HAP-1 (cell line): ENCODE results near the gene SLC2A14.
A peak's percentile ranks its signal among the peaks of the same experiment; 100 is the strongest.
"Not testable (repeated sequence)": the region's sequence is repeated elsewhere in the genome, so short reads cannot be mapped to it uniquely, and the experiment has no call there.

Source experiments
- DNase-seq, 2 experiments: peaks; one replicate each; pipeline ENCODE4 v3.0.0-alpha.2; 2016 to 2020; ENCODE audit warnings: low spot score in 2 of 2
- H3K27me3 ChIP-seq: fragments of 250-450 bp; sonication (Bioruptor Pico); 2 replicates; pipeline ENCODE4 v1.5.1; 2020; ENCODE audit warnings: low read depth, mild to moderate bottlenecking, moderate library complexity
- H3K36me3 ChIP-seq: fragments of 250-450 bp; sonication (Bioruptor Pico); replicated peaks from 2 replicates; pipeline ENCODE4 v1.5.1; 2020; ENCODE audit warnings: mild to moderate bottlenecking
- H3K4me1 ChIP-seq: fragments of 250-450 bp; sonication (Bioruptor Pico); 2 replicates; pipeline ENCODE4 v1.5.1; 2020; ENCODE audit warnings: mild to moderate bottlenecking
- H3K4me3 ChIP-seq: fragments of 250-450 bp; sonication (Bioruptor Pico); 2 replicates; pipeline ENCODE4 v1.5.1; 2020; ENCODE audit warnings: mild to moderate bottlenecking, moderate library complexity
- H3K9me3 ChIP-seq: fragments of 250-450 bp; sonication (Bioruptor Pico); 2 replicates; pipeline ENCODE4 v1.5.1; 2020; ENCODE audit warnings: mild to moderate bottlenecking, moderate library complexity
- in situ Hi-C: fragments of 300-500 bp; cut with MboI; formaldehyde crosslinking; loops from 3 replicates; pipeline ENCODE4 v1.14.3; 2020; ENCODE audit warnings: low sequenced_read_pairs, inconsistent platforms, mixed read lengths

SLC2A14 gene

GRCh38 chr12:7896726-7897125 lies 24.0 kb upstream of the SLC2A14 start:
- H3K27me3 ChIP-seq, result peaks cover 14% of the 10 kb centered on the region; the same call in 1 of the 2 replicates
- DNase-seq, H3K4me1 ChIP-seq, H3K4me3 ChIP-seq, H3K36me3 ChIP-seq, H3K9me3 ChIP-seq, in situ Hi-C loops: not testable (repeated sequence)

DNA sequence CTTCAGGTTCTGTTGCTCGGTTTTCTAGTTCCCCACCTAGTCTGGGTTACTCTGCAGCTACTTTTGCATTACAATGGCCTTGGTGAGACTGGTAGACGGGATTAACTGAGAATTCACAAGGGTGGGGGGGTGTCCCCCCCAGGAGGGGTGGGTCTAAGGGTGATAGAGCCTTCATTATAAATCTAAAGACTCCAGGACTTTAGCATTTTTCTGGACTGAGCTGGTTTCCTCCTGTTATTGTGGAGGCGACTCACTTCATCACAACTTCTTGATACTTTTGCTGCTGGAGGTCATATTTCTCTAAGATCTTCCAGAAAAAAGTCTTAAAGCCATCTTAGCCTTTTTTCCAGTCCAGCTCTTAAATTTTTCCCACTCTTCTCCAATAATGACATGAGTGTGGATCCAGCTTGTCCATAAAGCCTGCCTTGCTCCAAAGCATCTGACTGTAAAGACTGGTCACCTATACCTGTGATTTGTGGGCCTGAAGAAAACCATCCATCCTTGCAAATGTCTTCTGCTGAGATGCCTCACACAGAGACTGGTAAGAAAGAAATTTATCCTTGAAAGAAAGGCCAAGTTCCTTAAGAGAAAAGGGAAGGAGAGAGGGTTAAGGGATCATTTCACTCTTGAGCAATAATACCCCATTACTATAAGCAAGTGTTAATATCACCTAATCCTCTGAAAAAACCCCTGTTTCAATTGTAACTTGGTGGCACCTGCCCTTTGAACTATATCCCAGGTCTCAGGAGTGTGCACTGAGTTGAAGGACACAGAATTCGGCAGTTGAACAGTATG lies 19.7 kb upstream of the SLC2A14 start:
- Histone ChIP-seq H3K27me3 (no peaks in the 10 kb centered on the region; the same call in 1 of the 2 replicates), H3K9me3 (no peaks in the 10 kb centered on the region), H3K4me1 (peaks cover 9% of the 10 kb centered on the region), H3K4me3 (no peak overlapping the region), H3K36me3 (no peaks in the 10 kb centered on the region)
- in situ Hi-C loops, result no loop called here
- peak in 1 of 2 experiments; percentile 36 for DNase-seq

DNA sequence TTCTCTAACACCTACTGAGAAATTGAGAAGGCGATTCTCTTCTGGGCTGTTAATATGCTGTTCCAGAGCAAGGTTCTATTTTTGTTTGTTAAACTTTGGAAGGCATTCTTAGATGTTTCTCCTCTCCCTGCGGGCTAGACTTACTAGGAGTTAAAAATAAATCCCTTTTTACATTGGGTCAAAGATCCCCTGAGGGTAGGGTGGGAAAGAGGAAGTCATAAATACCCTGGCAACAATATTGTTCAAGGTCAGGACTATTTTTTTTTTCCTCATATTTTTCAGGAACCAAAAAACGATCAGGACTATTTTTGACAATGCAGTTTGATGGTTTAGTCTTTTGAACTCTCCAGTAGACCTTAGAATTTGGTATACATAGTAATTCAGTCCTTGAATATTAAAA lies 12.0 kb upstream of the SLC2A14 start:
- no peak overlapping the region for H3K4me3 ChIP-seq
- DNase-seq, result no peak
- in situ Hi-C loops, result no loop called here

GRCh38 chr12:7881736-7882120 lies 9.0 kb upstream of the SLC2A14 start:
- H3K27me3 ChIP-seq, H3K9me3 ChIP-seq, in situ Hi-C loops, H3K4me3 ChIP-seq, DNase-seq, H3K4me1 ChIP-seq, H3K36me3 ChIP-seq: not testable (repeated sequence)

More for the DNA sequence above, 12.0 kb upstream of the SLC2A14 start:
- H3K27me3 ChIP-seq, result no peaks in the 10 kb centered on the region; the same call in 1 of the 2 replicates
- no peaks in the 10 kb centered on the region for H3K36me3 ChIP-seq
- H3K4me1 ChIP-seq, result no peaks in the 10 kb centered on the region
- H3K9me3 ChIP-seq, result no peaks in the 10 kb centered on the region

- H3K27me3 ChIP-seq, in situ Hi-C loops, DNase-seq, H3K36me3 ChIP-seq, H3K9me3 ChIP-seq, H3K4me1 ChIP-seq, H3K4me3 ChIP-seq: not testable (repeated sequence)
These were observed 8.4 kb upstream of the SLC2A14 start for GRCh38 chr12:7880952-7881735.

GRCh38 chr12:7879246-7879645 lies 6.5 kb upstream of the SLC2A14 start:
- no peak for DNase-seq
- H3K27me3 ChIP-seq, result no peaks in the 10 kb centered on the region
- in situ Hi-C loops, result no loop called here
- H3K36me3 ChIP-seq, result no peaks in the 10 kb centered on the region
- H3K4me3 ChIP-seq, result no peak overlapping the region
- no peaks in the 10 kb centered on the region for H3K4me1 ChIP-seq
- no peaks in the 10 kb centered on the region for H3K9me3 ChIP-seq

- in situ Hi-C loops, result no loop called here
These were observed 4.7 kb upstream of the SLC2A14 start for GRCh38 chr12:7877420-7877819.

DNA sequence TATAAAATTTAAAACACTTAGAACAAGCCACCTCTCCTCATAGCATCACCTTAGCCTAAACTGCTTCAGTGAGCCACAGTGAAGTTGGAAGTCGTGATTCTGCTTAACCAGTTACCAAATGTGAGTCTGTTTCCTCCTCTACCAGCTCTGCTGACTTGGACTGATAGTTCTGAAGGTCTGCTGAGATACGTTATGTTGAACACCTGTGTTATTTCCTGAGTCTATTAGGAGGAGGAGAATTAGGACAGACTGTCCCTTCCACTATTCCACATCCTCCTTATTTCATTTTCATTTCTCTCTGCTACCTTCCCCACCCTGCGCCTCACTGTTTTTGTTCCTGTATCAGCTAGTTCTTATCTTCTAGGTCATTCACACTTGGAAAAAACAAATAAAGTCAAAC lies 2.4 kb downstream of the SLC2A14 start:
- DNase-seq, result no peak
- Histone ChIP-seq H3K4me3 (no peak overlapping the region), H3K27me3 (peaks cover 9% of the 10 kb centered on the region; the same call in 1 of the 2 replicates), H3K4me1 (no peaks in the 10 kb centered on the region), H3K36me3 (no peaks in the 10 kb centered on the region), H3K9me3 (no peaks in the 10 kb centered on the region)
- in situ Hi-C loops, result no loop called here

More at GRCh38 chr12:7877420-7877819, 4.7 kb upstream of the SLC2A14 start:
- no peaks in the 10 kb centered on the region for H3K27me3 ChIP-seq
- DNase-seq, result no peak
- H3K9me3 ChIP-seq, result no peaks in the 10 kb centered on the region
- H3K4me3 ChIP-seq, result no peak overlapping the region
- no peaks in the 10 kb centered on the region for H3K4me1 ChIP-seq
- H3K36me3 ChIP-seq, result no peaks in the 10 kb centered on the region

GRCh38 chr12:7869137-7869536 lies 3.6 kb downstream of the SLC2A14 start:
- no peaks in the 10 kb centered on the region for H3K36me3 ChIP-seq
- H3K27me3 ChIP-seq, result peaks cover 9% of the 10 kb centered on the region; the same call in 1 of the 2 replicates
- no peak for DNase-seq
- H3K9me3 ChIP-seq, result no peaks in the 10 kb centered on the region
- in situ Hi-C loops, result no loop called here
- H3K4me3 ChIP-seq, result no peak overlapping the region
- H3K4me1 ChIP-seq, result no peaks in the 10 kb centered on the region; the same call in 1 of the 2 replicates

- H3K4me3 ChIP-seq, result no peak overlapping the region
- H3K9me3 ChIP-seq, result no peaks in the 10 kb centered on the region
- peaks cover 9% of the 10 kb centered on the region; the same call in 1 of the 2 replicates for H3K27me3 ChIP-seq
- no peak for DNase-seq
- H3K36me3 ChIP-seq, result no peaks in the 10 kb centered on the region
- in situ Hi-C loops, result no loop called here
- H3K4me1 ChIP-seq, result no peaks in the 10 kb centered on the region; the same call in 1 of the 2 replicates
These were observed 4.3 kb downstream of the SLC2A14 start for GRCh38 chr12:7868391-7868790.

DNA sequence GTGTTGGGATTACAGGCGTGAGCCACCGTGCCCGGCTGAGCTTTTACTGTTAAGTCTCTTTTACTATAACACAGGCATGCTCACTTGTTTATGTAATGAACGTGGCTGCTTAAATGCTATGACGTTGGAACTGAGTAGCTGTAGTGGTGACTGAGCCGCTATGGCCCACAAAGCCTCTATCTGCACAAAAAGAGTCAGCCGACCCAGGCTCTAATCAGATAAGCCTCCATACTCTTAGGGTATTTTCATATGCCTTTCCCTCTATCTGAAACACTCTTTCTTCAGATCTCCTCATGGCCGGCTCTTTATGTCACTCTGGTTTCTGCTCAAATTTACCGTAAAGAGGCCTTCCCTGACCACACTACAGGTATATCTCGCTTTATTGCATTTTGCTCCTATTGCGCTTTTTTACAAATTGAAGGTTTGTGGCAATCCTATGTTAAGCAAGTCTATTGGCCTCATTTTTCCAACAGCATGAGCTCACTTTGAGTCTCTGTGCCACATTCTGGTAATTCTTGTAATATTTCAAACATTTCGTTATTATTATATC lies 8.0 kb downstream of the SLC2A14 start:
- DNase-seq, result no peak
- no peaks in the 10 kb centered on the region for H3K9me3 ChIP-seq
- peaks cover 6% of the 10 kb centered on the region; the same call in 1 of the 2 replicates for H3K27me3 ChIP-seq
- peaks cover 5% of the 10 kb centered on the region for H3K4me1 ChIP-seq
- no peaks in the 10 kb centered on the region for H3K36me3 ChIP-seq
- no peak overlapping the region for H3K4me3 ChIP-seq
- in situ Hi-C loops, result no loop called here

DNA sequence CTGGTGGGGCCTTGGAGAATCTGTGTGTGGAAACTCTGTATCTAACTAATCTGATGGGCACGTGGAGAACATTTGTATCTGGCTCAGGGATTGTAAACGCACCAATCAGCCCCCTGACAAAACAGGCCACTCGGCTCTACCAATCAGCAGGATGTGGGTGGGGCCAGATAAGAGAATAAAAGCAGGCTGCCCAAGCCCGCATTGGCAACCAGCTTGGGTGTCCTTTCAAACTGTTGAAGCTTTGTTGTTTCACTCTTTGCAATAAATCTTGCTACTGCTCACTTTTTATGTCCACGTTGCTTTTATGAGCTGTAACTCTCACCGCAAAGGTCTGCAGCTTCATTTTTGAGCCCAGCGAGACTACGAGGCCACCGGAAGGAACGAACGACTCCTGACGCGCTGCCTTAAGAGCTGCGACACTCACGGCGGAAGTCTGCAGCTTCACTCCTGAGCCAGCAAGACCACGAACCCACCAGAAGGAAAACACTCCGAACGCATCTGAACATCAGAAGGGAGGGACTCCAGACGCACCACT lies 9.8 kb downstream of the SLC2A14 start:
- H3K4me1 ChIP-seq, H3K4me3 ChIP-seq, H3K27me3 ChIP-seq, H3K9me3 ChIP-seq, DNase-seq, H3K36me3 ChIP-seq, in situ Hi-C loops: not testable (repeated sequence)

DNA sequence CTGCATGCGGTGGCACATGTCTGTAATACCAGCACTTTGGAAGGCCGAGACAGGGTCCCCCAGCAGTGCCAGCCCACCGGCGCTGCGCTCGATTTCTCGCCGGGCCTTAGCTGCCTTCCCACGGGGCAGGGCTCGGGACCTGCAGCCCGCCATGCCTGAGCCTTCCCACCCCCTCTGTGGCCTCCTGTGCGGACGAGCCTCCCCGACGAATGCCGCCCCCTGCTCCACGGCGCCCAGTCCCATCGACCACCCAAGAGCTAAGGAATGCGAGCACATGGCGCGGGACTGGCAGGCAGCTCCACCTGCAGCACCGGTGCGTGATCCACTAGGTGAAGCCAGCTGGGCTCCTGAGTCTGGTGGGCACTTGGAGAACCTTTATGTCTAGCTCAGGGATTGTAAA lies 10.4 kb downstream of the SLC2A14 start:
- DNase-seq, result not testable (repeated sequence)

More for the DNA sequence above, 10.4 kb downstream of the SLC2A14 start:
- H3K9me3 ChIP-seq, in situ Hi-C loops, H3K4me1 ChIP-seq, H3K36me3 ChIP-seq, H3K27me3 ChIP-seq, H3K4me3 ChIP-seq: not testable (repeated sequence)
